Measurements from ENCODE around the gene SNIP1.

The SNIP1 gene

DNA sequence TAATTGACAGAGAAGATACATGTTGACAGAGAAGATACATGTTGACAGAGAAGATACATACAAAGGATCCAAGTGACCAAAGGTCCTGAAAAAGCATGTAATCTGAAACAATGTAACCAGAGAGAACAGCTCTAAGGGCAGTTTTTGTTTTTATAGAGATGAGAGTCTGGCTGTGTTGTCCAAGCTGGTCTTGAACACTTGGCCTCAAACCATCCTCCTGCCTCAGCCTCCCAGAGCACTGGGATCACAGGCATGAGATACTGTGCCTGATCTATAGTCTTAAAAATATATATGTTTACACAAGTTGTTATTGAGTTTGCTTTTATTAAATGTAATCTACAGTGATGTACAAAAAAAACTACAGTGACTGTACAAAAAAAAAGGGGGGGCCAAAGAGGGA is 52.0 kb downstream of the SNIP1 start:
- ChIA-PET CTCF (interaction anchor here (1.8 to 9.5 kb wide), 3 partner anchors 11 to 15 kb away, joined by 7 to 96 read pairs (median 72); partner anchors contain the start of gene MEAF6), POLR2A (no interaction called here)

DNA sequence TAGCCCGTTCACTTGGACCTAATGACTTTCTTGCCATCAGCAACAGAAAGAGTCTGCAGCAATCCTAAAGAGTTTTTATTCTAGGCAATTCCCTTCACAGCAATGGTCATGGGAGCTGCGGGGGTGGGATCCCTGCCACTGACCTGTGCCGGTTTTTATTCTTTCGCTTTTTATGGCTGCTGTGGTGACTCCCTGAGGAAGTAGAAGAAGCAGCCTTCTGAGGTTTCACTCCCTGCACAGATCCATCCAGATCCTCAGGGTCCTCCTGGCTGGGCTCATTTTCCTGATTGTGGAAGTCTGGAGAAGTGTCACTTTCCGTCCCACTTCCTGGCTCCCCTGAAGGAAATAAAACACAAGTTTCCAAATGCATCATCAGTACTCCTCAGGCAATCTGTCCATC is 52.4 kb downstream of the SNIP1 start:
- TF ChIP-seq, protein P1, sequence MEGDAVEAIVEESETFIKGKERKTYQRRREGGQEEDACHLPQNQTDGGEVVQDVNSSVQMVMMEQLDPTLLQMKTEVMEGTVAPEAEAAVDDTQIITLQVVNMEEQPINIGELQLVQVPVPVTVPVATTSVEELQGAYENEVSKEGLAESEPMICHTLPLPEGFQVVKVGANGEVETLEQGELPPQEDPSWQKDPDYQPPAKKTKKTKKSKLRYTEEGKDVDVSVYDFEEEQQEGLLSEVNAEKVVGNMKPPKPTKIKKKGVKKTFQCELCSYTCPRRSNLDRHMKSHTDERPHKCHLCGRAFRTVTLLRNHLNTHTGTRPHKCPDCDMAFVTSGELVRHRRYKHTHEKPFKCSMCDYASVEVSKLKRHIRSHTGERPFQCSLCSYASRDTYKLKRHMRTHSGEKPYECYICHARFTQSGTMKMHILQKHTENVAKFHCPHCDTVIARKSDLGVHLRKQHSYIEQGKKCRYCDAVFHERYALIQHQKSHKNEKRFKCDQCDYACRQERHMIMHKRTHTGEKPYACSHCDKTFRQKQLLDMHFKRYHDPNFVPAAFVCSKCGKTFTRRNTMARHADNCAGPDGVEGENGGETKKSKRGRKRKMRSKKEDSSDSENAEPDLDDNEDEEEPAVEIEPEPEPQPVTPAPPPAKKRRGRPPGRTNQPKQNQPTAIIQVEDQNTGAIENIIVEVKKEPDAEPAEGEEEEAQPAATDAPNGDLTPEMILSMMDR (IDR thresholded peaks at IDR 0.05; ENCODE audit: insufficient read depth, low read length, missing control alignments), result no peak
- no peak overlapping the region for H3K4me3 ChIP-seq (ENCODE audit: low read depth, low read length)
- POLR2A ChIA-PET, result no interaction called here
- DNase-seq (ENCODE audit: low read depth, low spot score), result no peak
- CTCF ChIA-PET, result interaction anchor here (7.4 to 9.5 kb wide), 2 partner anchors 12 to 14 kb away, joined by 72 to 96 read pairs; partner anchors contain the start of gene MEAF6

More for the DNA sequence above, 52.0 kb downstream of the SNIP1 start:
- no peak for DNase-seq (ENCODE audit: low read depth, low spot score)
- no peak overlapping the region for H3K4me3 ChIP-seq (ENCODE audit: low read depth, low read length)
- TF ChIP-seq, protein P1 (IDR thresholded peaks at IDR 0.05; ENCODE audit: insufficient read depth, low read length, missing control alignments), result no peak

DNA sequence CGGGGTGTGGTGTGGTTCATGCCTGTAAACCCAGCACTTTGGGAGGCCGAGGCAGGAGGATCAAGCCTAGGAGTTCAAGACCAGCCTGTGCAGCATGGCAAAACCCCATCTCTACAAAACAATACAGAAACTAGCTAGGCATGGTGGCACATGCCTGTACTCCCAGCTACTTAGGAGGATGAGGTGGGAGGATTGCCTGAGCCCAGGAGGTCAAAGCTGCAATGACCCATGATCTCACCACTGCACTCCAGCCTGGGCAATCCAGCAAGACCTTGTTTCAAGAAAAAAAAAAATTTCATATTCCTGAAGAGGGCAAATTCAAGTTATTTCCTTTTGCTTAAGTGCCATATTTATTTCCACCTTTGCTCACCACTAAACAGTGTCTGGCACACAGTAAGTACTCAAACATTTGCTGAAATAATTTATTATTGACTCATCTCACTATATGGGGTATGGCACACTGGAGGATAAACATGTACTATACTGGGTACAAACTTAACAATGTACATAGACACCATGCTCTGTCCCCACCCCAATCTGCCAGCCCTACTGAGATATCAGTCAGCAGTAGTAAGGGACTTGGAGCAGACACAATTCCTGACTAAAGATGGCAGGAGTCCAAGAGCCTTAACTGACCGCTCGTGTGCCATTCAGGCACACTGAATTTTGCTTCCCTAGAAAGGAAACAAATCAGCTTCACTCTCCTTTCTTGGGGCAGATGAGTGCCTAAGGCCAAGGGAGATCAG is 55.0 kb downstream of the SNIP1 start:
- TF ChIP-seq, protein P1 (IDR thresholded peaks at IDR 0.05; ENCODE audit: insufficient read depth, low read length, missing control alignments), result no peak
- ChIA-PET POLR2A (interaction anchor here (1.7 kb wide), 1 partner anchor 12 kb away, joined by 4 read pairs; no protein-coding TSS in a partner anchor), CTCF (interaction anchor here (1.2 to 16.2 kb wide), 7 partner anchors 8 to 182 kb away, joined by 4 to 521 read pairs (median 11); partner anchors contain the start of gene MEAF6)
- H3K4me3 ChIP-seq (ENCODE audit: low read depth, low read length), result no peak overlapping the region
- DNase-seq (ENCODE audit: low read depth, low spot score), result no peak

DNA sequence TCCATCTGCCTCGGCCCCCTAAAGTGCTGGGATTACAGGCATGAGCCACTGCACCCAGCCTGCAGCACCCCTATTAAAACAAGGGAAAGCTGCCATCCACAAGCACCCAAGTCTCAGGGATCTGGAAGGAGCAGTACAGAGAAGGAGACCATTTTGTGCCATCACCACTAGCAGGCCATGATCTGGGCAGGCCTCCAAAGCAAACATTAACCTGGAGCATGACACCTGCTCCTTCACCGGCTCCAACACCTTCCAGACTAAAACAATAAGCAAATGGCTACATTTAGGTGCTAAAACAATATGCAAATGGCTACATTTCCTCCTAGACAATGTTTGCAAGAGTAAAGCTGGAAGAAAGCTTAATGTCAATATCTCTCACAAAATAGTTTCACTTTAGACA is 56.3 kb downstream of the SNIP1 start:
- ChIA-PET POLR2A (no interaction called here), CTCF (interaction anchor here (0.9 to 16.2 kb wide), 6 partner anchors 11 to 183 kb away, joined by 3 to 521 read pairs (median 39); partner anchors contain the start of gene MEAF6)
- H3K4me3 ChIP-seq (ENCODE audit: low read depth, low read length), result no peak overlapping the region
- TF ChIP-seq, protein P1 (IDR thresholded peaks at IDR 0.05; ENCODE audit: insufficient read depth, low read length, missing control alignments), result no peak
- no peak for DNase-seq (ENCODE audit: low read depth, low spot score)

DNA sequence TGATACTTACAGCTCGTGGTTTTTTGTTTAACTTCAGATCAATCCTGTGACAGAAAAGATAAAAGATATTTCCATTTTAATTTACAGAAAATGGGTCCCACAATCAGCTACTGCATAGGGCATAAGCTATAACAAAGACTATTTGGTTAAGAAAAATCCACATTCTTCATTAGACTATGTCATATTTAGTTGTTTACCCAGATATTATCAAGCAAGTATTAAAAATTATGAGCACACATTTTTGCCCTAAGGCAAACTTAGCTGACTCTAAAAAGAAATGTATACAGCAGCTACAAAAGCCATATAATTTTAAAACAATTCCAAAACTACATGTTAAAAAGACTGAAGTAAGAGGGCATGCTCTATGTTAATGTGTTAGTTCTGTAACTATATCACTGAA is 58.2 kb downstream of the SNIP1 start:
- no peak for DNase-seq (ENCODE audit: low read depth, low spot score)
- H3K4me3 ChIP-seq (ENCODE audit: low read depth, low read length), result no peak overlapping the region
- ChIA-PET CTCF (interaction anchor here (0.9 to 16.2 kb wide), 6 partner anchors 9 to 39 kb away, joined by 3 to 521 read pairs (median 24); partner anchors contain the start of genes MEAF6 and ZC3H12A), POLR2A (interaction anchor here (0.7 to 0.8 kb wide), 2 partner anchors 8 to 9 kb away, joined by 3 read pairs; no protein-coding TSS in a partner anchor)
- TF ChIP-seq, protein P1 (IDR thresholded peaks at IDR 0.05; ENCODE audit: insufficient read depth, low read length, missing control alignments), result no peak

All from AG04449 (cell line).